ENCODE data around the gene ANKFY1. TPM values are rescaled to one million over a fixed set of nuclear protein-coding genes. Genes with fewer than 3 reads are reported as not detected.
A peak's percentile ranks its signal among the peaks of the same experiment; 100 is the strongest.

Gene ANKFY1
- total and polyA plus RNA-seq, 9 of the 15 experiments (the other 6 are each of a cell fraction or from before 2014, with no cell fraction given) = 4.3 to 25.6 (median 12.2) TPM

GRCh38 chr17:4262703-4263102 is 1.1 kb downstream of the ANKFY1 start:
- no peak for FAIRE-seq
- intact Hi-C loops (cut with micrococcal nuclease) (no loop called here), in situ Hi-C loops (cut with MboI) (no loop called here)
- Histone ChIP-seq H3K4me3 (peak overlapping the region; percentile 86), H3K79me2 (ENCODE audit: control insufficient read depth, insufficient read depth, low read length) (peaks cover 60% of the 10 kb centered on the region), H4K20me1 (replicated peaks; ENCODE audit: control insufficient read depth, insufficient read depth, low read length) (peaks cover 3% of the 10 kb centered on the region; the same call in 1 of the 2 replicates), H3K36me3 (ENCODE audit: control insufficient read depth, insufficient read depth, low read length) (peaks cover 28% of the 10 kb centered on the region), H3K27me3 (ENCODE audit: control insufficient read depth in 2 of 2, insufficient read depth in 2 of 2, low read length in 2 of 2) (no peaks in the 10 kb centered on the region), H3K9me3 (replicated peaks; ENCODE audit: control insufficient read depth, insufficient read depth, low read depth, low read length) (peaks cover 10% of the 10 kb centered on the region), H2AFZ (ENCODE audit: low read depth, low read length) (0 out of 2 replicates have a peak overlapping the region, but pooled peaks have one; percentile 69), H3K9ac (ENCODE audit: insufficient read depth in 1 of 2, low read depth in 2 of 2, low read length in 2 of 2) (peak overlapping the region; percentile 88 to 98), H3K27ac (ENCODE audit: extremely low read depth, low read depth, low read length) (peak overlapping the region; percentile 72), H3K4me1 (replicated peaks in 1 of 2; ENCODE audit: control insufficient read depth in 2 of 2, insufficient read depth in 2 of 2, low read length in 2 of 2) (peaks cover 12 to 16% of the 10 kb centered on the region in 2 experiments; a peak in 4 of 5 replicates), H3K9me1 (ENCODE audit: control insufficient read depth, insufficient read depth, low read length) (no peaks in the 10 kb centered on the region), H3K4me2 (ENCODE audit: insufficient read depth, low read length) (peak overlapping the region; percentile 94)
- ChIA-PET POLR2A (interaction anchor here (0.7 to 4.6 kb wide), 3 partner anchors 12 to 308 kb away, joined by 4 to 31 read pairs (median 5); no protein-coding TSS in a partner anchor), CTCF (ENCODE audit: low intra/inter-chr PET ratio) (no interaction called here)
- TF ChIP-seq FOXA1 (IDR thresholded peaks at IDR 0.05; ENCODE audit: borderline replicate concordance) (no peak), CBFA2T3 (IDR thresholded peaks at IDR 0.05) (0 out of 2 replicates have a peak, but pooled peaks have one; percentile 13), ZNF224 (CRISPR knock-in tag; IDR thresholded peaks at IDR 0.05) (no peak)
- peak in 1 of 4 experiments; percentile 28 for DNase-seq (ENCODE audit: extremely low read depth in 1 of 4, low spot score in 3 of 4)
- 8% methylated on average over 8 of the region's 8 CpGs for WGBS (ENCODE audit: insufficient coverage, low coverage, missing lambda C conversion rate)
- BruUV-seq (replicated peaks) = no TSS peak
- no peak for ATAC-seq

GRCh38 chr17:4261452-4261851 is 2.3 kb downstream of the ANKFY1 start:
- intact Hi-C loops (cut with micrococcal nuclease) = no loop called here
- Histone ChIP-seq H3K79me2 (ENCODE audit: control insufficient read depth, insufficient read depth, low read length) (peaks cover 73% of the 10 kb centered on the region), H3K27ac (ENCODE audit: extremely low read depth, low read depth, low read length) (no peak overlapping the region), H3K27me3 (ENCODE audit: control insufficient read depth in 2 of 2, insufficient read depth in 2 of 2, low read length in 2 of 2) (no peaks in the 10 kb centered on the region), H3K4me1 (replicated peaks in 1 of 2; ENCODE audit: control insufficient read depth in 2 of 2, insufficient read depth in 2 of 2, low read length in 2 of 2) (peaks cover 12 to 16% of the 10 kb centered on the region in 2 experiments; a peak in 4 of 5 replicates), H4K20me1 (replicated peaks; ENCODE audit: control insufficient read depth, insufficient read depth, low read length) (peaks cover 3% of the 10 kb centered on the region; the same call in 1 of the 2 replicates), H3K9ac (ENCODE audit: insufficient read depth in 1 of 2, low read depth in 2 of 2, low read length in 2 of 2) (no peak overlapping the region), H3K9me3 (replicated peaks; ENCODE audit: control insufficient read depth, insufficient read depth, low read depth, low read length) (peaks cover 10% of the 10 kb centered on the region), H3K4me2 (ENCODE audit: insufficient read depth, low read length) (no peak overlapping the region), H3K9me1 (ENCODE audit: control insufficient read depth, insufficient read depth, low read length) (no peaks in the 10 kb centered on the region), H3K36me3 (ENCODE audit: control insufficient read depth, insufficient read depth, low read length) (peaks cover 31% of the 10 kb centered on the region), H2AFZ (ENCODE audit: low read depth, low read length) (no peak overlapping the region), H3K4me3 (no peak overlapping the region)
- DNase-seq (ENCODE audit: extremely low read depth in 1 of 4, low spot score in 3 of 4) = no peak
- ChIA-PET POLR2A (interaction anchor here (0.6 to 4.6 kb wide), 2 partner anchors 10 to 45 kb away, joined by 4 to 31 read pairs; no protein-coding TSS in a partner anchor), CTCF (ENCODE audit: low intra/inter-chr PET ratio) (no interaction called here)
- WGBS (ENCODE audit: insufficient coverage, low coverage, missing lambda C conversion rate) = 84% methylated on average over 7 of the region's 8 CpGs
- in situ Hi-C loops (cut with MboI) = no loop called here
- ATAC-seq = no peak
- BruUV-seq (replicated peaks) = no TSS peak
- FAIRE-seq = no peak
- TF ChIP-seq ZNF764 (CRISPR knock-in tag; IDR thresholded peaks at IDR 0.05; ENCODE audit: low read depth) = no peak
- peak; percentile 67 for TF ChIP-seq ZBTB33 (CRISPR knock-in tag; IDR thresholded peaks at IDR 0.05)
- no peak for TF ChIP-seq RHOXF2B (CRISPR knock-in tag; conservative IDR thresholded peaks at IDR 0.05)
- TF ChIP-seq ZKSCAN1 (IDR thresholded peaks at IDR 0.05; ENCODE audit: low read depth, low read length) = no peak
- TF ChIP-seq ZNF316 (IDR thresholded peaks at IDR 0.05) = peak; percentile 58
- no peak for TF ChIP-seq CBFA2T2 (conservative IDR thresholded peaks at IDR 0.05)
- peak; percentile 33; the same call in 1 of the 2 replicates for TF ChIP-seq C11orf30 (IDR thresholded peaks at IDR 0.05; ENCODE audit: low read depth)
- no peak for TF ChIP-seq YBX1 (IDR thresholded peaks at IDR 0.05)
- no peak for TF ChIP-seq ZBTB43 (CRISPR knock-in tag; IDR thresholded peaks at IDR 0.05)
- no peak for TF ChIP-seq TCFL5 (CRISPR knock-in tag; conservative IDR thresholded peaks at IDR 0.05)

Data from K562 (cell line).